H1 (cell line): ENCODE measurements around the gene PDE5A. TPM values are rescaled to one million over a fixed set of nuclear protein-coding genes. Genes with fewer than 3 reads are reported as not detected.
"Not testable (repeated sequence)": the region's sequence is repeated elsewhere in the genome, so short reads cannot be mapped to it uniquely, and the experiment has no call there.

Source experiments
- CTCF ChIA-PET: fragments of 300-600 bp; sonication (Branson Sonifier 250); formaldehyde crosslinking; loops from one replicate; lab custom pipeline; 2021; ENCODE audit not compliant: partially characterized antibody; lab: Charles Lee
- POLR2A ChIA-PET: fragments of 300-600 bp; sonication (Branson Sonifier 250); formaldehyde crosslinking; loops from one replicate; lab custom pipeline; 2021; ENCODE audit warnings: inconsistent platforms; ENCODE audit not compliant: partially characterized antibody; lab: Charles Lee
- DNase-seq, 2 experiments: peaks; one replicate each; pipeline versions ENCODE4 v3.0.0 to v3.0.0-alpha.2; 2010 to 2022; ENCODE audit warnings: low spot score in 2 of 2, low read depth in 1 of 2, mixed read lengths in 1 of 2
- FAIRE-seq: peaks from 2 replicates; lab custom pipeline; 2011; peaks lifted over from hg19 to GRCh38; lab: Jason Lieb, UNC
- H2AFZ ChIP-seq: 2 replicates; pipeline ENCODE4 v1.8.1; 2012; ENCODE audit warnings: low read length, inconsistent platforms
- H2AK5ac ChIP-seq: 2 replicates; pipeline ENCODE4 v1.6.1; 2013; ENCODE audit warnings: low read depth, low read length
- H2BK120ac ChIP-seq: replicated peaks from 2 replicates; pipeline ENCODE3; 2013; ENCODE audit warnings: low read depth, low read length, inconsistent platforms
- H2BK12ac ChIP-seq: 2 replicates; pipeline ENCODE4 v1.6.1; 2013; ENCODE audit warnings: low read depth, low read length
- H2BK15ac ChIP-seq: 2 replicates; pipeline ENCODE4 v1.6.1; 2013; ENCODE audit warnings: low read length
- H2BK20ac ChIP-seq: 2 replicates; pipeline ENCODE4 v1.6.1; 2013; ENCODE audit warnings: low read length
- H2BK5ac ChIP-seq: 2 replicates; pipeline ENCODE4 v1.6.1; 2013; ENCODE audit warnings: low read depth, low read length
- H3K14ac ChIP-seq: 2 replicates; pipeline ENCODE4 v1.6.1; 2013; ENCODE audit warnings: inconsistent platforms; ENCODE audit not compliant: insufficient read length
- H3K18ac ChIP-seq: 2 replicates; pipeline ENCODE4 v1.6.1; 2013; ENCODE audit warnings: low read length; ENCODE audit errors: extremely low read depth
- H3K23ac ChIP-seq: 2 replicates; pipeline ENCODE4 v1.6.1; 2013; ENCODE audit warnings: inconsistent platforms; ENCODE audit not compliant: insufficient read length
- H3K23me2 ChIP-seq: 2 replicates; pipeline ENCODE4 v1.6.1; 2013; ENCODE audit warnings: low read depth, low read length
- H3K27ac ChIP-seq: 2 replicates; pipeline ENCODE4 v1.6.1; 2011; ENCODE audit warnings: low read depth, low read length, inconsistent platforms
- H3K27me3 ChIP-seq, 4 experiments: replicated peaks in 1 of 4; 1 replicate in 1 of 4; 2 replicates in 3 of 4; pipeline versions ENCODE4 v1.6.1 to v1.8.1; 2011 to 2013; ENCODE audit warnings: low read length in 3 of 4, mild to moderate bottlenecking in 3 of 4, inconsistent platforms in 2 of 4, mixed read lengths in 2 of 4, moderate library complexity in 1 of 4; ENCODE audit not compliant: control insufficient read depth in 3 of 4, insufficient read depth in 3 of 4; ENCODE audit errors: extremely low read depth in 1 of 4
- H3K36me3 ChIP-seq, 4 experiments: 2 replicates each; pipeline versions ENCODE4 v1.6.1 to v1.8.1; 2011 to 2013; ENCODE audit warnings: mild to moderate bottlenecking in 4 of 4, low read length in 3 of 4, moderate library complexity in 2 of 4, control low read depth in 1 of 4, inconsistent platforms in 1 of 4; ENCODE audit not compliant: insufficient read depth in 4 of 4, control insufficient read depth in 2 of 4
- H3K4ac ChIP-seq: replicated peaks from 2 replicates; pipeline ENCODE3; 2013; ENCODE audit warnings: low read length, low read depth, mixed read lengths, inconsistent platforms; ENCODE audit not compliant: insufficient read length
- H3K4me1 ChIP-seq, 4 experiments: replicated peaks in 1 of 4; 1 replicate in 1 of 4; 2 replicates in 3 of 4; pipeline versions ENCODE4 v1.6.1 to v1.8.1; 2011 to 2013; ENCODE audit warnings: low read length in 3 of 4, inconsistent platforms in 2 of 4, mixed read lengths in 1 of 4; ENCODE audit not compliant: insufficient read depth in 4 of 4, control insufficient read depth in 3 of 4
- H3K4me2 ChIP-seq, 2 experiments: 2 replicates each; pipeline versions ENCODE4 v1.6.1 to v1.8.1; 2011 to 2013; ENCODE audit warnings: low read depth in 2 of 2, low read length in 2 of 2, control low read depth in 1 of 2, inconsistent platforms in 1 of 2, mild to moderate bottlenecking in 1 of 2; ENCODE audit not compliant: insufficient read depth in 1 of 2
- H3K4me3 ChIP-seq, 4 experiments: fragments of 200-600, 300-600 bp in 1 of 4; sonication (generic), shearing (Covaris generic), sonication (Bioruptor Twin) in 1 of 4; 2 replicates each; pipeline versions ENCODE4 v1.5.1 to v1.8.1; 2011 to 2016; ENCODE audit warnings: low read length in 4 of 4, low read depth in 3 of 4, control low read depth in 2 of 4, inconsistent platforms in 2 of 4, mild to moderate bottlenecking in 2 of 4, mixed read lengths in 1 of 4, moderate library complexity in 1 of 4; ENCODE audit not compliant: insufficient read depth in 2 of 4; ENCODE audit errors: extremely low read depth in 1 of 4
- H3K56ac ChIP-seq: replicated peaks from 2 replicates; pipeline ENCODE3; 2013; ENCODE audit warnings: low read depth, mild to moderate bottlenecking, mixed read lengths, low read length, inconsistent platforms; ENCODE audit not compliant: insufficient read length
- H3K79me1 ChIP-seq: 2 replicates; pipeline ENCODE4 v1.6.1; 2013; ENCODE audit warnings: low read depth, low read length, control low read depth
- H3K79me2 ChIP-seq, 2 experiments: 2 replicates each; pipeline versions ENCODE4 v1.6.1 to v1.8.1; 2012 to 2013; ENCODE audit warnings: low read length in 2 of 2, mild to moderate bottlenecking in 2 of 2, inconsistent platforms in 1 of 2; ENCODE audit not compliant: insufficient read depth in 2 of 2, control insufficient read depth in 1 of 2
- H3K9ac ChIP-seq, 4 experiments: replicated peaks in 1 of 4; 1 replicate in 1 of 4; 2 replicates in 3 of 4; pipeline versions ENCODE4 v1.6.1 to v1.8.1; 2011 to 2013; ENCODE audit warnings: low read depth in 3 of 4, low read length in 3 of 4, control low read depth in 2 of 4, mild to moderate bottlenecking in 2 of 4, moderate library complexity in 2 of 4, inconsistent platforms in 1 of 4; ENCODE audit errors: extremely low read depth in 1 of 4
- H3K9me3 ChIP-seq, 2 experiments: 2 replicates each; pipeline versions ENCODE4 v1.6.1 to v1.8.1; 2012 to 2013; ENCODE audit warnings: mild to moderate bottlenecking in 2 of 2, moderate library complexity in 2 of 2, control low read depth in 1 of 2, inconsistent platforms in 1 of 2, low read depth in 1 of 2, low read length in 1 of 2, mixed read lengths in 1 of 2; ENCODE audit not compliant: insufficient read depth in 2 of 2
- H4K20me1 ChIP-seq, 2 experiments: replicated peaks in 1 of 2; 2 replicates each; pipeline versions ENCODE3 to v1.8.1; 2011 to 2013; ENCODE audit warnings: inconsistent platforms in 2 of 2, low read length in 2 of 2, mild to moderate bottlenecking in 1 of 2; ENCODE audit not compliant: insufficient read depth in 2 of 2, control insufficient read depth in 1 of 2
- H4K5ac ChIP-seq: 2 replicates; pipeline ENCODE4 v1.6.1; 2013; ENCODE audit warnings: low read length, low read depth, mixed read lengths, inconsistent platforms; ENCODE audit not compliant: insufficient read length
- H4K8ac ChIP-seq: 2 replicates; pipeline ENCODE4 v1.8.0; 2013; ENCODE audit warnings: mild to moderate bottlenecking, moderate library complexity, low read length, inconsistent platforms; ENCODE audit not compliant: insufficient read depth; ENCODE audit errors: extremely low read depth
- H4K91ac ChIP-seq: replicated peaks from 2 replicates; pipeline ENCODE3; 2013; ENCODE audit warnings: low read length, mixed read lengths, inconsistent platforms; ENCODE audit not compliant: insufficient read length
- polyA plus RNA-seq, 7 experiments: library from polyadenylated mRNA; depleted of rRNA in 3 of 7; stranded (reverse) in 5 of 7; unstranded in 2 of 7; fragments of >200 nt in 5 of 7; fragments of 200-250 nt in 2 of 7; gene quantifications; 1 replicate in 5 of 7; 2 replicates in 1 of 7; 4 replicates in 1 of 7; pipeline versions ENCODE4 v1.2.1 to v1.2.3, GENCODE V29; 2011 to 2013; ENCODE audit warnings: missing spikeins in 2 of 7, mixed read lengths in 2 of 7
- total RNA-seq: library from RNA; stranded (reverse); fragmentation: NEBNext Ultra II Directional; extraction: Animal tissue kit (Norgen Biotek cat#: 25700); gene quantifications from 2 replicates; pipeline ENCODE4 v1.2.1, GENCODE V29; 2021

PDE5A gene
- total and polyA plus RNA-seq, 2 of the 8 experiments (the other 6 are each of a cell fraction or from before 2014, with no cell fraction given): 5.6 to 32.4 TPM

DNA sequence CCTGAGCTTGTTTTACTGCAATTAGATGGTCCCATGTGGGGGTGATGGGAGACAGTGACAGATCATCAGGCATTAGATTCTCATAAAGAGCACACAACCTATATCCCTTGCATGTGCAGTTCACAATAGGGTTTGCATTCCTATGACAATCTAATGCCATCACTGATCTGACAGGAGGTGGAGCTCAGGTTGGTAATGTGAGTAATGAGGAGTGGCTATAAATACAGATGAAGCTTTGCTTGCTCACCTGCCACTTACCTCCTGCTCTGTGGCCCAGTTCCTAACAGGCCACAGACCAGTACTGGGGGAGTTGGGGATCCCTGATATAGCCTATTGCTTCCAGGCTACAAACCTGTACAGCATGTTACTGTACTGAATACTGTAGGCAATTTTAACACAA is 8.2 kb upstream of the PDE5A start:
- H3K4me3 ChIP-seq, H2BK12ac ChIP-seq, H3K79me2 ChIP-seq, DNase-seq, H3K27ac ChIP-seq, H2BK15ac ChIP-seq, H2BK5ac ChIP-seq, H3K14ac ChIP-seq, H3K36me3 ChIP-seq, H3K27me3 ChIP-seq, H2AFZ ChIP-seq, H3K56ac ChIP-seq, H3K18ac ChIP-seq, H3K23me2 ChIP-seq, H3K4me2 ChIP-seq, H3K4ac ChIP-seq, H3K4me1 ChIP-seq, H3K79me1 ChIP-seq, H3K9ac ChIP-seq, H2BK120ac ChIP-seq, FAIRE-seq, POLR2A ChIA-PET, H2AK5ac ChIP-seq, H4K8ac ChIP-seq, H4K91ac ChIP-seq, H4K20me1 ChIP-seq, H4K5ac ChIP-seq, H3K23ac ChIP-seq, H2BK20ac ChIP-seq, H3K9me3 ChIP-seq: not testable (repeated sequence)
- CTCF ChIA-PET: interaction anchor here (0.6 to 1.4 kb wide), 4 partner anchors 9 to 150 kb away, joined by 3 to 5 read pairs (median 4); partner anchors contain the start of gene PDE5A
